GM19043 (cell line): Measurements from ENCODE around the gene NDRG3.
A peak's percentile ranks its signal among the peaks of the same experiment; 100 is the strongest.

Experiments used
- ATAC-seq: cut with Tn5 transposase; IDR thresholded peaks from one replicate; pipeline ENCODE4 v1.9.1; 2021; ENCODE audit warnings: low read depth; ENCODE audit not compliant: unreplicated experiment

NDRG3 gene

DNA sequence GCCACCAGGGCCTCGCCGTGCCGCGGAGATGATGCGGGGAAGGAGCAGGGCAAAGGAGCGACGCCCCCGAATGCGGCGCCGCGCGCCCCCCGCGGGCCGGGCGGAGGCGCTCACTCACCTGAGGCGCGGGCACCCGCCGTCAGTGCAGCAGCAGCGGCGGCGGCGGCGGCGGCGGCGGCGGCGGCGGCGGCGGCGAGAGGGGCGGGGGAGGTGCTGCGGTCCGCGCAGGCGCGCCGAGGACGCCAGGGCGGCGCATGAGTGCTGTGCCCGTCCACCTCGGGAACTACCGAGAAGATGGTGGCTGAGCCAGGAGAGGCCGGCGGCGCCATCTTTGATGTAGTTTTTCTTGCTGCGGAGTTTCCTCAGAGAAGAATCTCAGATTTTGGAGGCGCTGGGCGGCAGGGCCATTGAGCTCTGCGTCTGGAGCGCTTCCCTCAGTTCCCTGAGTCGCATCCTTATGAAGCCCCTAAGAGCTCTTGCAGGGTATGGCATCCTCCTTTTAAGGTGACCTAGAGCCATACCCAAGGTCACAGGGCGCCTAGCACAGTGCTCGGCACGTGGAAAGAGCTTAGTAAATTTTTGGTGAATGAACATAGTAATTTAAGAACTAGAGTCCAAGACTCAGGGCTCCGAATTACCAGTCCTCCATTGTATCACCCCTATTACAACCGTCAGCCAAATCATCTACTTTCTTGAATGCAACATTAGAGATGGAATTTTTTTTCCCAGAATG, at the start of gene NDRG3:
Gene NDRG3 (minus strand): TSS at position 164 of the 733 bp plus-strand sequence. CDS start 24,355 bp downstream, outside the sequence.
- peak; percentile 87 for ATAC-seq

- no peak for ATAC-seq
Measured at GRCh38 chr20:36794116-36794474, 48.2 kb upstream of the NDRG3 start.

GRCh38 chr20:36793294-36794115, 47.6 kb upstream of the NDRG3 start:
- ATAC-seq, result no peak

GRCh38 chr20:36792422-36792821, 46.5 kb upstream of the NDRG3 start:
- no peak for ATAC-seq

GRCh38 chr20:36791862-36792261, 46.0 kb upstream of the NDRG3 start:
- no peak for ATAC-seq

GRCh38 chr20:36786663-36787062, 40.8 kb upstream of the NDRG3 start:
- no peak for ATAC-seq

GRCh38 chr20:36786246-36786645, 40.4 kb upstream of the NDRG3 start:
- no peak for ATAC-seq

DNA sequence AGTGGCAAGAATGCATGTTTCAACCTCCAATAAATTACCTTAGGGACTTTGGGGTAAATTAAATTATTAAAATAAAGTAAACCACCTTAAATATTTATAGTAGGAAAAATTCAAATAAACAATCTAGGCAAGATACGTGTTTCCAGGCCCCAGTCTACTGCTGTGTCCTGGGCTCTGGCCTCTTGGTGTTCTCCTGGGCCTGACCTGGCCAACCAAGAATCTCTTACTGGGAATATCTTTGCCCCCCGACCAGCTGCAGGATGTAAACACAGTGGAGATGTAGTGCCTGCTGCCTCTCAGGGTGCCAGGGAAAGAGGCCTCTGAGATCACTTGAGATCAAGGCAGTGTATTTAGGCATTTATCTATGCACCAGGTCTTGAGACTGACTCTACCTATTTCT, 39.4 kb upstream of the NDRG3 start:
- no peak for ATAC-seq

DNA sequence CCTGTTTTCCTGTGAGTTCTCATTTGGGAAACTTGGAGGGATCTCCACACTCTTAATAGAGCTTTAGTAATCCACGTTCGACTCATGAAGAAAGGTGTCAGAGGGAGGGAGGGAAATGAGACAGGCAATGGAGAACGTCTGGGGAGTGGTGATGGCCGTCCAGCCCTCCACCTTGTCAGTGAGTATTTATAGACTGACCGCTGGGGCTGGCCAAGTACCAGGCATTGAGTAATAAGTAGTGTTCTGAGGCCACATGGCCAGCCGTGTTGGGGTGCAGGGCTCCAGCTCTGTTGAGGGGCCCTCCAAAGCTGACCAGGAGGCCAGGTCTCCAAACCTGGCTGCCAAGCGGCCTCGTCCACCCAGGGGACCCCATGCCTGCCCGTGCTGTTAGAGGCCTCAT, 39.0 kb upstream of the NDRG3 start:
- no peak for ATAC-seq

- no peak for ATAC-seq
Measured at GRCh38 chr20:36784116-36784515, 38.2 kb upstream of the NDRG3 start.

GRCh38 chr20:36779656-36780025, 33.8 kb upstream of the NDRG3 start:
- ATAC-seq, result no peak

- no peak for ATAC-seq
Measured at GRCh38 chr20:36778831-36779655, 33.2 kb upstream of the NDRG3 start.

DNA sequence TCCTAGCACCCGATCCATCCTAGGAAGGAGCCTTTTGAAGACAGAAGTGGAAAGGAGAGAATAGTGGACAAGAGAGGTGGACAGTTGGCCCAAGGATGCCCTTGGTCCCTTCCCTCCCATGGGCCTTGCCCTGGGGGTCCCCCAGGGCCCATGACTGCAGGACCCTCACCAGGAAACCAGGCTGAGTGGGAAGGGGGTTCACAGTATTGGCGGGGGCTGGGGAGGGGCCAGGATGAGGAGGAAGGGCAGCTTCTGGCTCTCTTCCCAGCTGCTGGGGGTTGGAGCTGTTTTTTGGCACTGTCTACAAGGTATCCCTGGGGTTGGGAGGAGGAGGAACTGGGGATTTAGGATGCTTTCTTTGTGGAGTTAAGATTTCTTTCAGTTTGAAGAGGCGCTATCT, 31.7 kb upstream of the NDRG3 start:
- ATAC-seq, result no peak

GRCh38 chr20:36777167-36777566, 31.3 kb upstream of the NDRG3 start:
- no peak for ATAC-seq

DNA sequence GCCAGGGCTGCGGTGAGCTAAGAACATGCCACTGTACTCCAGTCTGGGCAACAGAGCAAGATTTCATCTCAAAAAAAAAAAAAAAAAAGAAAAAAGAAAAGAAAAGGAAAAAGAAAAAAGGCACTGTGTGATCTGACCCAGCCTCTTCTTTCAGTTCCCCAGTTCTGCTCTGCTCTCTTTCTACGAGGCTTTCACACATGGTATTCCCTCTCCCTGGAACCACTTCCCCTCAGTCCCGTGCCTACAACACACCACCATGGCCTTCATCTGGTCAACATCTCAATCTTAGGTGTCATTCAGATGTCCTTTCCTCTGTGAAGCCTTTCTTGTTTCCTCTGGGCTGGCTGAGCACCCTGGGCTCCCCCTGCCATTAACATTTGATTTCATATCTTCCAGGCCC, 29.9 kb upstream of the NDRG3 start:
- no peak for ATAC-seq

- no peak for ATAC-seq
Measured at GRCh38 chr20:36775196-36775595, 29.3 kb upstream of the NDRG3 start.

GRCh38 chr20:36773597-36774390, 27.9 kb upstream of the NDRG3 start, which contains the start of gene DSN1:
Gene DSN1 (minus strand): TSS chr20:36773763. CDS start chr20:36771458, 2,305 bp downstream.
- ATAC-seq, result peak; percentile 79

DNA sequence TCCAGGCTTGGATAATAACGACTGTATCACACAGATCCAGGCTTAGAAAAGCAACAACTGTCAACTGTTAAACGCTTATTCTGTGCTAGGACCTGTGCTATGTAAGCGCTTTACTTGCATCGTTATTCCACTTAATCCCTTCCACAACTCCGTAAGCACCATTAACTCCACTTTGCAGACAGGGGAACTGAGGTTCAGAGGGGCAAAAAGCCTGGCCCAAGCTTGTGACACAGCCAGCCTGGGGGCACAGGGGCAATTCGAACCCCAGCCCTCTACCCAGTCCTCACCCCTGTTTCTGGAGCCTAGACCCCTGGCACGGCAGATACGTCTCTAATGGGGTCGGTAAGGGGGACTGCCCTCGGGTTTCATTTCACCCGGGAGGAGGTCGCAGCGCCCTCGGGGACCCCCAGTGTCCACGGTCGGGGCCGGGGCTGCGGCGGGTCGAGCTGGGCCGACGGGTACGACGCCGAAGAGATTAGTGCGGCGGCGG, 27.3 kb upstream of the NDRG3 start:
- ATAC-seq, result no peak

DNA sequence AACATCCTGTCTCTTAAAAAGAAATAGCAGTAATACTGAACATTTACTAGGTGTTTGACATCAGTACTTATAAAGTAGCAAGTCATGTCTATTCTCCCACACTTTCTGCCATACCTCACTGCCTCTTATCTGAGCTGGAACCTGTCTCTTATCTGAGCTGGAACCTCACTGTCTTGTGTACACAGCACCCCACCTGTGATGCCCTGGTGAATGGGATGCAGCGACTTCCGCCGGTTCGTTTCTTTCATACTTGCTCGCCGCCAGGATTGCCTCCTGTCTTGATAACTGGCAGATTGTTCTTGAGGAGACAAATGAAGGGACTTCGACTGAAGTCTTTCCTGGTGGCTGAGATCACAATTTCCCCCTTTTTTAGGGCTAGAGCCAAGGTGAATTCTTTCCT, 24.8 kb upstream of the NDRG3 start:
- no peak for ATAC-seq

DNA sequence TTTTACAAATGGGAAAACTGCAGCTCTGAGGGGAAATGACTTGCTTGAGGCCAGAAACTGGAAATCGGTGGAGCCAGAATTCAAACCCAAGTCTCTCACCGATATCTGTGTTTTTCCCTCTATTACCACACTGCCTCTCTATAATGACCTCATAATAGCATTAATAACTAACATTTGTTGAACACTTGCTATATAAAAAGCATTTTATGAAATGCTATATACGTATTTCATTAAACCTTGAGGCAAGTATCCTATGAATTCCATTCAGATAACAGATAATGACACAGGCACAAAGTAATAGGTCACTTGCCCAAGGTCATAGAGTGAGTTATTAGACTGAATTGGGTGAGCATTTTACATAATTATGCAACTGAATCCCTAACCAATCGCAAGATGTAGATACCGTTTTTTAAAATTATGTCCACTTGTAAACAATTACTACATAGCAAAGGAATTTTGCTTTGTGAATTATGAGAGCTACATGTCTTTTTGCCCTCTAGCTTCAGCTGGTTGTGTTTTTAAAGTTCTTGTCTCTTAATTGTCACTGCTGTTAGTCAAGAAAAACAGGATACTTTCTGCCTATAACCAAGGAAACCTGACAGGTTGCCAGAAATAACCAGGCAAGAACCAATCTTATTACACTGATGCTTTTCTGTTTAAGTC, 23.0 kb upstream of the NDRG3 start:
- ATAC-seq, result no peak
